Stimulated activated CD4-positive, alpha-beta T cell treated with anti-CD3 and anti-CD28 coated beads, Interleukin-12 subunit alpha, Interleukin-12 subunit beta, amount 100 ng/mL, for 48 hours (primary cell): ENCODE data around the gene MAGI2.

Experiments
- DNase-seq, 3 donors: peaks; one replicate each; pipeline ENCODE4 v3.0.0-alpha.2; 2020; ENCODE audit warnings: low read depth in 2 of 3, low spot score in 1 of 3

Gene MAGI2

DNA sequence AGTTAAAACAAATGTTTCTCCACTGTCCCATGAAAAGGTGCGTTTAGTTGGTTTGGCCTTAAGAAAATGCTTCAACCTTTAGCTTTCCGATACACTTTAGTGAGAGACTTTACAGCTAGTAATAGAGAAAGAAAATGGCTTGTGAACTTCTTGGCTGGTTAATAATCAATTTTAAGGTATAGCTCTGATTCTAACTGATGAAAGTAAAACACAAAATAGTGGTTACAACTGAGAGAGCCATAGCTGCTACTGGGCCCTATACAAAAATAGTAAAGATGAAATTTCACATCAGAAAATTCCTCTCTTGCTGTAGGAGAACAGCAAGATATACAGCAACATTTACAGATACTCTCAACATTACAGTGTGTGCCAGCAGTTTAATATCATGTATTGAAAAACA is 1283.5 kb downstream of the MAGI2 start:
- DNase-seq = no peak

DNA sequence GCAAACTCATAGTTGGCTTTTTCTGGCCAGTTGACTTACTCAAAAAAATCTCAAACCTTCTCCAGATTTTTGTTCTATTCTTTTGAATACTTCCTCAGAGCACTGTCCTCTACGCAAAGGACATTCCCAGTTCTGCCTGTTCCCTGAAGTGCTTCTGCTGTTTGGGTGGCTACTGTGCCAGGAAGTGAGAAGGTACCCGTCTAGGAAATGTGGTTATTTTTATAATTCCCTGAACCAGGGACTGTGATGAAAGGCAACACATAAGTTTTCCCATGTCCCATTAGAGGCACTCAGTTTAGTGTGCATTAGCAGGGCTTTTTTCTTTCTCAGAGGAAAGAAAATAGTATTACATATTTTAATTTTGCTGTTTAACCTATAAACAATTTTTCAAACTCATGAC is 1284.6 kb downstream of the MAGI2 start:
- no peak for DNase-seq

DNA sequence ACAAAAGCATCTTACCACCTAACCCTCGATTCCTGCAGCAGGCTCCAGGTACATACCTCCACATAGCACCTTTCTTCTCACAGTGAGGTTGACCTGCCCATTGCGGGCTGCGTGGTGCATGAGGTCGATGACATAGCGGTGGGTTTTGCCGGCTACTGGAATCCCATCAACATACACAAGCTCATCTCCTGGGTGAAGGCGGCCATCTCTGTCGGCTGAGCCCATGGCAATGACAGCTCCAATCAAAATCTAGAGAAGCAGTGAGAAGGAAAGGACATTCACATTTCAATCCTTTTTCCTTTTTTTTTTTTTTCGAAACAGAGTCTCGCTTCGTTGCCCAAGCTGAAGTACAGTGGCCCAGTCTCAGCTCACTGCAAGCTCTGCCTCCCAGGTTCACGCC is 1285.6 kb downstream of the MAGI2 start:
- no peak for DNase-seq

DNA sequence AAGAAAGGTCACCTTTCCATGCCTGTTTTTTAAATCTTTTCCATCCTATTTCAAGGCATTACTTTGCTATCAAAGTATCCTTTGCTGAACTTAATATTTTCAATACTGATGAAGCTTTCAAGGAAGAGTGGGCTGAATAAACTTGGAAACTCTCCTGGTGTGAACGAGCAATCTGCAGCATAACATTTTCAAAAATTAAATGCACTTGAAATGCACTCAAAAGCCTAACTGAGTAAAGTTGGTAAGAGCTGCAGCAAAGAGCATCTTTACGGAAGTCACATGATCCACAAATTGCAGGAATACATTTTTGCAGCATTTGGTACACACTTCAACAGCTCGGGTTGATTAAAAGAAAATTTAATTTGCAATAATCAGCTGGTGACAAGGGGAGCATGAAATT is 1287.6 kb downstream of the MAGI2 start:
- DNase-seq = no peak

DNA sequence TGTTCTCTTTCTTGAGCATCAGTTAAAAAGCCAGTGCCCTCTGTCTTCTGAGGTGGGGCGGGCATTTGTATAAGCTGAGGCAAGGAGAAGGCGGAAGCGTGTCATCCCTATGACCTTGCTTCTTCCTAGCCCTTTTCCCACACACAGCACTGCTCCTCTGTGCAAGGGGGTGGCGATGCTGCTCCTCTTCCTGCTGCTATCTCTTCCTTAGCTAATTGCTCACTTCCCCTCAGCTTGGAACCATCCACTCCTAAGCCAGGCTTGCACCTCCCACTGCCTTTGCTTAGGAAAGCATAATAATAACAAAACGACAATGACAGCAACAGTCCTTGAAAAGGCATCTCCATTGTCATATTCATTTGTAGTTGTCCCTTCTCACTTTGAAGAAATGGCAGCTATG is 1288.0 kb downstream of the MAGI2 start:
- no peak for DNase-seq

DNA sequence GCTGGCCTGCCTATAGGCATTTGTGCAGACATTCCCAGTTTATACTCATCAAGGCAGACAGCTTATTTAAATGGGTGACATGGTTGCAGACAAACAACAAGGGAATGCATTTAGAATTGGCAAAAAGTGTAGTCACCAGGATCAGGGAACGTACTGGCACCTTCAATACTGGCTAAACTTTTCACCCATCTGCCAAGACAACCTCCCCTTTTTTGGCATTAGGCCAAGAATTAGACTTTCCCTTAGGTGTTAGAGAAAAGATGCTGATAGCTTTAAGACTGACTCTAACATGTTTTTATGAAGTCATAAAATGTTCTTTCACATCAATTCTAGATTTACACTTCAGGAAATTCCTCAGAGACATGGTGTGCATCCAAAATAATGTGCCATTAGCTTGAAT is 1289.0 kb downstream of the MAGI2 start:
- DNase-seq = no peak

DNA sequence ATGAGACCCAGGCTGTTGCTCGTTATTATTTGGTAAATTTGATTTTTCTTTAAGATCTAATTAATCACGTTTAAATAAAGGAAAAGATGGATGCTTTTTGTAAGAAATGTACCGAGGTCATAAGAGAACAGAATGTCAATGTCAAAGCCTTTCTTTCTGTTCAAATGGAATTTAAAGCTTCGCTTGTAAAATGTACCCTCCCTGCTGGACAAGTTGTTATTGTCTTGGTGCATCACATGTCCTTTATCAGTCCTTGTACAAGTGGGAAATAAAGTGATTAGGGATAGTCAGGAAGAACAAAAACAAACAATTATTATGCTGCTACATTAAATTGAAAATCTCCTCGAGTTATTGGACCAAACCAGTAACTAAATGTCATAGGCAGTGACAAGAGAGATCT is 1291.7 kb downstream of the MAGI2 start:
- DNase-seq = no peak

DNA sequence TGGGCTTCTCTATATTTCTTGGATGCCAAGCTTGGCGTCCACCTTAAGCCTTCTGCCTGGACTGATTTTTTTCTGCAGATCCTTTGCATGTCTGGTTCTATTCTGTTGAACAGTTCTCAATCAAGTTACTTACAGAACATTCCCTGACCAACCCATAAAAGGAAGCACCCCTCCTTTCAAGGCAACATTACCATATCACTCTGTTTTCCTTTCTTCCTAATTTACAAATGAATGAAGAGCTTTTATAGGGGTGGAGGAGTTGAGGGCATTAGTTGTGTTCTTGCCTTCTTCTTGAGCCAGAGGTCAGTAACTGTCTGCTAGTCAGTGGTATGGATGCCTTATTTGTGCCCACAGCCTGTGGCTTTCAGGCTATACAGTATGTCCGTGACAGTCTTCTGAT is 1293.9 kb downstream of the MAGI2 start:
- DNase-seq = no peak

DNA sequence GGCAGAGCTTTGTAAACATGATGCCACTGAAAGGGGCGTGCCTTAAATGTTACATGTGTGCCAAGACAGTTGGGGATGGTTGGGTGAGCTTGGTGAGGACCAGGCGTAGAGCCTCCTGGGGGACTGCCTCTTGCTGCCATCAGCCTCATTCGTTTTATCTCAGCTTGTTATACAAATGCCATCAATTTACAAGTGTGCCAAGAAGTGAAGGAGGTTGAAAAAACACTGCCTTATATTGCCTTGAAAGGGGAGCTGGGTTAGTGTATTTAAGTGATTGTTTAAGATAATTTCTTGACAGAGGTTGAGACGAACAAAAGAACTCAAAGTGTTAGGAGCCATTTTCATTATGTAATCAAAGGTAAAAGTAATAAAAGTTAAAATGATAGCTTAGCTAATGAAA is 1300.2 kb downstream of the MAGI2 start:
- DNase-seq = no peak

DNA sequence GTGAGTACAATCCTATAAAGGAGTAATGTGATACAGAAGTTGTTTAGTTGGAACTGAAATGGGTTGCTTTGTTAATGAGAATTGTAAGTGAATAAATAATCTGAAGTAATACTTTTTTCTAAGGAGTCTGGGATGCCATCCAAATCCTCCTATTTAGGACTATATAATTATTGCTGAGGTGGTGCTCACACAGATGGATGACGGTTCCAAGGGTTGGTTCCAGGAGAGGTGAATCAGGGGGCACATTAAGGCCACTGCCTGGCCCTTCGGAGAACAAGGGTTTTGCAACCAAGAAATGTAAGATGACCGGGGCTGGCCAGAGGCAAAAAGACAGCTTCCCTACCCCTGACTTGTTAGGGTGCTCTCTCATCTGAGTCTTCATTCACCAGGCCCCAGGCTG is 1302.2 kb downstream of the MAGI2 start:
- no peak for DNase-seq

DNA sequence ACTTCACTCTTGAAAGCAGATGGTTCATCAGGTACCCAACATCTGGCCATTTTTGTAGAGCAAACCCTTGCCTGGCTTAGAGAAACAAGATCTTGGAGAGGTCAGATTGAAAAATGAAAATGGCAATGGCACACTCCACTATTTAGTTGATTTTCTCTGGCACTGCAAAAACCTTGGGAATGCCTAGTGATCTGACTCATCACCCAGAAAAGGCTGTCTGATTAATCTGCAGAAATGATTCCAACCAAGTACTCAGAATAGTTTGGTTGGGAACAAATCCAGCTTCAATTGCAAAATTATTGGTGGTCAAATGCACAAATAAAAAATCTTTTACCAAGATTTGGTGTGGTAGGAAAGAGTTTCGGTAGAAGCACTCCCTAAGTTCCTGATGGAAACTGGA is 1303.7 kb downstream of the MAGI2 start:
- DNase-seq = no peak

DNA sequence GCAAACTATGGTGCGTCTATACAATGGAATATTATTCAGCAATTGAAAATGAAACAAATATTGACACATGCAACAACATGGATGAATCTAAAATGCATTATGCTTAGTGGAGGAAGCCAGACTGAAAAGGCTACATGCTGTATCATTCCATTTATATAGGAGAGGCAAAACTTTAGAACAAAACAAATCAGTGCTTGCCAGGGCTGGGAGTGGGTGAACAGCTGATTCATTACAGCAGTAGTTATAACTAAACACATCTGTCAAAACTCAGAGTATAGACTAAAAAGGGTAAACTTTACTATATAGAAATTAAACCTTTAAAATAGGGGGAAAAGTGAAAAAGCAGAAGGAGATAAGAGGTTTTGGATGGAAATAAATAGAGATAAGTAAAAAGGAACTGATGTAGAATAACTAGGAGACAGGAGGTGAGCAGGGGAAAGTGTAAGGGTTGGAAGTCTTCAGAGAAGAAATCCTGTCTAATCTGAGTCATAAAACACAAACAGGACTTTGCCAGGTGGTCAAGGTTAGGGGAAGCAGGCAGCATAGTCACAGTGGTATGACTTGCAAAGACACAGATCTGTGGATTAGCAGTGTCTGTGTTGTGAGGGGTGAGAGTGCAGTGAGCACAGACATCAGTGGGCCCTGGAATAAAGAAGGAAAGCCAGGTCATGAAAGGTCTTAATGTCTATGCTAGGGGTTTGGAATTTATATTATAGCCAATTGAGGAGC is 1305.1 kb downstream of the MAGI2 start:
- DNase-seq = no peak

DNA sequence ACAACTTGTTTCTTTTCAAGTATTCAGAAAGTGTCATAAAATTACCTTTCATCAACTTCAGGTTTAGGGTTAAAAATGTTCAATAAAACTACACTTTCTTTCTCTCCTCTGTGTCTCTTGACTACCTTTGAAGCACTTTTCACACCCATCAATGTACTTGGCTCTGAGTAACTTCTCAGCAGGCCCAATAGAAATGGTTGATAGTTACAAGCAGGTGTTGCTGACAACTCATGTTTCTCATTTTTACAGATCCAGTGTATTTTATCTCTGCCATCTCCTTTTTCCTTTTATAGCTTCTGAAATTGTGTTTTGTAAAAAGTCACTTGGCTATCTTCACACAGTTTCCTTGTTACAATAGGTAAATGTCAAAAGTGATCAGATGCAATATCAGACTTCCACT is 1306.9 kb downstream of the MAGI2 start:
- no peak for DNase-seq

DNA sequence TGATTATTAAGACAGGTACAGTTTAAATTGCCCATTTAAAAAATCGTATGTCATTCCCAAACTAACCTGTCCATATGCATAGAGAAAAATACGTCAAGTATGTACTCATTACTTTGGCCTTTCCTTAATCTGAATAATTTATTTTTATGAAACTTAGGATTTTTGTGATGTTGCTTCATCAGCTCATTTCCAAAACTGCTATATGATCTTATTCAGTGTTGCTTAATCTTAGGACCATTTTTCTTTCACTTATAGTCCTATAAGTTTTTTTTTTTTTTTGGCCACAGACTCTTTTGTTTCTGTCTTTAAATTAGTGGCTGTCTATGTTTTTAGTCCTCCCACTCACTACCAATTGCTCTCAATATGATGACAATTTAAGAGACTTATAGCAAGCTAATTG is 1309.8 kb downstream of the MAGI2 start:
- no peak for DNase-seq

DNA sequence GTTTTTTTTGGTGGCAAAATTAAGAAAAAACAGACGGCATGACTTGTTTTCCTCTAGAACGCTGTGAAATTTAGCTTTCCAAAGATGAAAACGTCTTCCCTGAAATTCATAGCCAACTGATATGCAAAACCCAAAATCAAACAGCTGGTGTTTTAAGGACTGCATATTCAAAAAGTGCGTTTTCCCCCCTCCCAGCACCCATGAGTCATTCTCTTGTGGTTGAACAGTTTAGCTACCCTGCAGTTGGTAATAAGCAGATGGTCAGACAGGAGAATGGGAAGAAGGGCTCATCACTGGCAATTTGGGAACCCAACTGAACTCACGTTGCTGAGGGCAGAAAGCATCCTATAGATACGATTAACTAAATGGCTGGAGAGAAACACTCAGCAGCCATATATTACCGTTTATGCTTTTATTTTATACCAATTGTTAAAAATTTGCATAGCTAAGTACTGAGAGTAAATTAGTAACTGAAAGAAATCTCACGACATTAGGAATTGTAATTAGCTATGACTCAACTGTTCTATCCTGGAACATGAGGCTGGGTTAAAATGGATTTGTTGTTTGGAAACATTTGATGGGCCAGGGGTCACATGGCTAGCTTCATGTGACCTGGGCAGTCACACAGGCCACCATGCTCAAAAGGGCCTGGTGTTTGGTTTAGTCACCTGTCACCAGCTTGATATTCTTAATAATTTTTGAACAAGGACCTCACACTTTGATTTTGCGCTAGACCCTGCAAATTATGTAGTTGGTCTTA is 1311.8 kb downstream of the MAGI2 start:
- no peak for DNase-seq

DNA sequence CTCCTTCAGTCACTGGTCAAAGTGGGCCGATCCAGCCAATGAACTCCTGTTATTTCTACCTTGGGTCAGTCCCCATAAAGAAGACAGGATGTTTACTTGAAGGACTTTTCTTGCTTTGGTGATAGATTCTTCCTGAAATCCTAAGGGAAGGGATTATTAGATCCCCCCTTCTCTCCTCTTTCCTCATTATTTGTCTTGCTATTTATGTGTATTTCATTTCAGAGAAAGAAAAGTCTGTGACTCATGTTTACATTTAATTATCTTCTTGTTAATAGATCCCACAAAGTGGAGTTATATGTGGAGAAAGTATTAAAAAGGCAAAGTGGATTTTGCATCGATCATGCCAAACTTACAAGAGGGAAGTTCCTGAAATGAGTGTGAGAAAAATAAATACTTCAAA is 1313.4 kb downstream of the MAGI2 start:
- no peak for DNase-seq

DNA sequence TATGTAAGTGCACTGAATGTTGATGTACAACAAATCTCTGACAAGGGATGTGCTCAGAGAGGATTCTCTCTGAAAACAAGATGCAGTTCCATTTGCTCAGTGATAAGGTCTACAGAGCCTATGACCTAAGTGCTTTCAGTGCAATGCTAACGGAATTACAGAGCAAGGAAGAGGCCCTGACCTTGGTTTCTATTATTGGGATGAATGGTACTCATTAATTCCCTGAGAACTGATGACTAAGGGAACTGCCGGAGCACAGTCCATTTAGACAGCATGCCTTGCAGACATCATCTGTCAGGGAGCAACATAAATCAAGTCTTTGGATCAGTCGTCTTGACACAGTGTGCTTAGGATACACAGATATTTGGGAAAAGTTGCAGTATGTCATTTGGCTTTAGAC is 1314.1 kb downstream of the MAGI2 start:
- DNase-seq = no peak

DNA sequence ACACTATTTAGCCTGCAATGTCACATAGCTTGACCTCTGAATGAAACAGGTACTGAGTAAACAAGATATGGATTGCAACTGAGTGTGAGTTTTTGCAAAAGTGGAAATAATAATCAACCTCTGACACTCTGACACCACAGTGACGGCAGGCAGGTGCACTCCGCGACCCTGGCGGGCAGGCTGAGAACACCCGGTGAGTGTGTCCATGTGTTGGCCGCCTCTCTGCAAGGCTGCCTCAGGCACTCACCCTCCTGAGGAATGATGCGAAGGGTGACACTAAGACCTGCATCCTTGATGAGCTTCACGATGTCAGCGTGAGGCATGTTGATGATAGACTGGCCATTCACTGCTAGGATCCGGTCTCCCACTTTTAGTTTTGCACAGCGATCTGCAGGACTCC is 1318.7 kb downstream of the MAGI2 start:
- DNase-seq = no peak

DNA sequence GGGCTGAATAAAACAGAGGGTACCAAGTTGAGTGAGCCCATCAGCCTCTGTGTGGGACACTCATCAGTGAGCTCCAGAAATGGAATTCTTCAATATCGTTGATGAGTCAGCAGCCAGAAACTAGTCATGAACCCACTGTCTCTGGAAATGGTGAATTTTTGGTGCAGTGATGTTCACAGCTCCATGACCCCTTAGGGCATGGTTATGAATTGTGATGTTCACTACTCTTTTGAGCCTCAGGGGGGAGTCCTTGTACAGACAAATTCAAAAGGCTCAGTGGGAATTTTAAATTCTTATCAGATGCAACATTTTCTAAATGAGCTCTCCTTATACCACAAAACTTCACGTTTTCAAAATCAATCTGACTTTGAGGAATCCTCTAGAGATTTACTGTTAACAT is 1319.2 kb downstream of the MAGI2 start:
- no peak for DNase-seq

DNA sequence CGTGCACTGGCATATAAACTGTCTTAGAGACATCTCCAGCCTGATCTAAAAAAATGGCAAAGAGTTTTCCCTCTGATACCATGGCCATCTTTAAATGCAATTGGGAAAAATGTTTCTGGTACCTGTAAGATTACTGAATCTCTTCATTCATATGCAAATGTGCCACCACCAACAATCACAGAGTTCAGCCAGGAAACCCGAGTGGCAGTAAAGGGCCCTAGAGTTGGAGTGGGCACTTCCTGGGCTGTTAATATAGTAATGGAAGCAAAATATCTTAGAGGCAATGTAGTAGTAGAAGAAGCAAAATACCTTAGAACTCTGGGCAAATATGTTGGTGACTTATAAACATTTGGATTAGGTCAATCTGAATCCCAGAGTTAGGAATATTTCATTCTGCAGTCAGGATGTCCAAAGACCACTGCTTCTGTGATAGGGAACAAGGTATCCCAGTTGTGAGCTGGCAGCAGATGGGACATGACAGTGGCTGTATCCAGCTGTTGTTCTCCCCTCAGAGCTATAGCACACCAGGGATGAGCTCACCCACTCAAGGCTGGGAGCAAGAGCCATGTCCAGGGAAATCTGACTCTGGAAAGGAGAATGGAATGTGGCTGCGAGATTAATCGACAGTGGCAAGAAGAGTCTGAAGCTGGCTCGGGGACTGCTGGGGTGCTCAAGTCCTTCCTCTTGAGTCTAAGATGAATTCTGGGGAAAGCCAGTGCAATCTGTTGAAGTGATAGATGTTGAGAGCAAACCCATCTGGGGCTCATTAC is 1322.8 kb downstream of the MAGI2 start:
- no peak for DNase-seq

DNA sequence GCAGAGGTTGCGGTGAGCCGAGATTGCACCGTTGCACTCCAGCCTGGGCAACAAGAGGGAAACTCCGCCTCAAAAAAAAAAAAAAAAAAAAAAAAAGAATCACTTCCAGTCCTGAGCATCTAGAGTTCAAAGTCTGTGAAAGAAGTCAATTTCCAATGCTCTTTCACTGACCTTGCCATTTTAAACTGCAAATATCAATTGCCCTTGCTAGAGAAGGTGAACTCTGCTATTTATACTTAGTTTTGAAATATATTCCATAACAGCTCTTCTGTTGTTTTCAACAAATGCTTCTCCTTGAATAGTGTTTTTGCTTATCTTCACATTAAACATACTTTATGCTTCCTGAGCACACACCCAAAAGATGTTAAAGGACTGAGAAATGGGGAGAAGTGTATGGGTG is 1323.6 kb downstream of the MAGI2 start:
- no peak for DNase-seq

DNA sequence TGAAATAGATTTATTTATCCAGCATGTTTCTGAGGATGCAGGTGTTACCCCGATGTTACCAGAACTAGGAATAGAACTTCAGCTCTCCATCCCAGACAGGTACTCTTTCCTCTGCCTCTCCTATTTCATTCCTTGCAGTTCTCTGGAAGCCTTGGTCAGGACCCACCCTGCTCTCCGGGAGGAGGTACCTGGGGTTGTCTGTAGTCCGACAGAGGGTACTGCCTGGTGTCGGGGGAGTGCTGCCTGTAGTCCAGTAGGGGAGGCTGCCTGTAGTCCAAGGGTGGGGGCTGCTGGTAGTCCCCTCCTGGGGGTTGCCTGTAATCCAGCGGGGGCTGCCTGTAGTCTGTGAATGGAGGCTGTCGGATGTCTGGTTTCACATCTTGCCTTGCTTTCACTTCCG is 1326.5 kb downstream of the MAGI2 start:
- no peak for DNase-seq
